ENCODE results near the gene ACOX2. TPM values are rescaled to one million over a fixed set of nuclear protein-coding genes. Genes with fewer than 3 reads are reported as not detected.

Gene ACOX2
- total RNA-seq, 1 donor from 2014 or later = not detected

- no peak overlapping the region for H3K4me3 Mint-ChIP-seq
- no peaks in the 10 kb centered on the region for H3K36me3 Mint-ChIP-seq (ENCODE audit: low read depth)
- H3K27ac Mint-ChIP-seq = no peak overlapping the region
- H3K27me3 Mint-ChIP-seq (ENCODE audit: insufficient read depth) = peaks cover 48% of the 10 kb centered on the region
- DNase-seq (ENCODE audit: low spot score) = no peak
- no peaks in the 10 kb centered on the region for H3K9me3 Mint-ChIP-seq
- peaks cover 19% of the 10 kb centered on the region for H3K4me1 Mint-ChIP-seq (ENCODE audit: low read depth)
- intact Hi-C loops (cut with micrococcal nuclease) = no loop called here
Observed at GRCh38 chr3:58484045-58484721, 52.8 kb downstream of the ACOX2 start.

- H3K9me3 Mint-ChIP-seq = no peaks in the 10 kb centered on the region
- H3K4me1 Mint-ChIP-seq (ENCODE audit: low read depth) = peaks cover 16% of the 10 kb centered on the region
- no peak overlapping the region for H3K4me3 Mint-ChIP-seq
- H3K27ac Mint-ChIP-seq = no peak overlapping the region
- H3K36me3 Mint-ChIP-seq (ENCODE audit: low read depth) = peaks cover 2% of the 10 kb centered on the region
- intact Hi-C loops (cut with micrococcal nuclease) = no loop called here
- H3K27me3 Mint-ChIP-seq (ENCODE audit: insufficient read depth) = peaks cover 42% of the 10 kb centered on the region
- no peak for DNase-seq (ENCODE audit: low spot score)
Observed at GRCh38 chr3:58482917-58483636, 53.9 kb downstream of the ACOX2 start.

- DNase-seq (ENCODE audit: low spot score) = no peak
- no peak overlapping the region for H3K27ac Mint-ChIP-seq
- intact Hi-C loops (cut with micrococcal nuclease) = no loop called here
- peaks cover 23% of the 10 kb centered on the region for H3K27me3 Mint-ChIP-seq (ENCODE audit: insufficient read depth)
- peaks cover 4% of the 10 kb centered on the region for H3K36me3 Mint-ChIP-seq (ENCODE audit: low read depth)
- no peaks in the 10 kb centered on the region for H3K9me3 Mint-ChIP-seq
- H3K4me3 Mint-ChIP-seq = no peak overlapping the region
- H3K4me1 Mint-ChIP-seq (ENCODE audit: low read depth) = peaks cover 1% of the 10 kb centered on the region
Observed at GRCh38 chr3:58480309-58480708, 56.7 kb downstream of the ACOX2 start.

GRCh38 chr3:58478781-58479180 lies 58.2 kb downstream of the ACOX2 start:
- Mint-ChIP-seq H3K27ac (no peak overlapping the region), H3K36me3 (ENCODE audit: low read depth) (peaks cover 4% of the 10 kb centered on the region), H3K9me3 (no peaks in the 10 kb centered on the region), H3K4me3 (no peak overlapping the region), H3K4me1 (ENCODE audit: low read depth) (peaks cover 17% of the 10 kb centered on the region), H3K27me3 (ENCODE audit: insufficient read depth) (peaks cover 20% of the 10 kb centered on the region)
- intact Hi-C loops (cut with micrococcal nuclease) = no loop called here
- no peak for DNase-seq (ENCODE audit: low spot score)

GRCh38 chr3:58474967-58475578 lies 61.9 kb downstream of the ACOX2 start:
- intact Hi-C loops (cut with micrococcal nuclease) = no loop called here
- H3K4me3 Mint-ChIP-seq = no peak overlapping the region
- peaks cover 9% of the 10 kb centered on the region for H3K36me3 Mint-ChIP-seq (ENCODE audit: low read depth)
- H3K27me3 Mint-ChIP-seq (ENCODE audit: insufficient read depth) = peaks cover 12% of the 10 kb centered on the region
- DNase-seq (ENCODE audit: low spot score) = no peak
- no peaks in the 10 kb centered on the region for H3K9me3 Mint-ChIP-seq
- no peak overlapping the region for H3K27ac Mint-ChIP-seq
- peaks cover 51% of the 10 kb centered on the region for H3K4me1 Mint-ChIP-seq (ENCODE audit: low read depth)

- no peaks in the 10 kb centered on the region for H3K9me3 Mint-ChIP-seq
- no peak overlapping the region for H3K27ac Mint-ChIP-seq
- H3K4me1 Mint-ChIP-seq (ENCODE audit: low read depth) = peaks cover 51% of the 10 kb centered on the region
- intact Hi-C loops (cut with micrococcal nuclease) = no loop called here
- DNase-seq (ENCODE audit: low spot score) = no peak
- peaks cover 12% of the 10 kb centered on the region for H3K27me3 Mint-ChIP-seq (ENCODE audit: insufficient read depth)
- H3K36me3 Mint-ChIP-seq (ENCODE audit: low read depth) = peaks cover 9% of the 10 kb centered on the region
- peak overlapping the region; percentile 35 for H3K4me3 Mint-ChIP-seq
Observed at GRCh38 chr3:58474348-58474911, 62.6 kb downstream of the ACOX2 start.

GRCh38 chr3:58473275-58473674 lies 63.7 kb downstream of the ACOX2 start:
- Mint-ChIP-seq H3K4me1 (ENCODE audit: low read depth) (peaks cover 59% of the 10 kb centered on the region), H3K27me3 (ENCODE audit: insufficient read depth) (peaks cover 8% of the 10 kb centered on the region), H3K36me3 (ENCODE audit: low read depth) (peaks cover 8% of the 10 kb centered on the region), H3K9me3 (no peaks in the 10 kb centered on the region), H3K4me3 (no peak overlapping the region), H3K27ac (no peak overlapping the region)
- no peak for DNase-seq (ENCODE audit: low spot score)
- intact Hi-C loops (cut with micrococcal nuclease) = no loop called here

GRCh38 chr3:58471025-58471887 lies 65.7 kb downstream of the ACOX2 start:
- Mint-ChIP-seq H3K4me1 (ENCODE audit: low read depth) (peaks cover 59% of the 10 kb centered on the region), H3K27me3 (ENCODE audit: insufficient read depth) (peaks cover 8% of the 10 kb centered on the region), H3K36me3 (ENCODE audit: low read depth) (peaks cover 4% of the 10 kb centered on the region), H3K9me3 (no peaks in the 10 kb centered on the region), H3K27ac (peak overlapping the region; percentile 68), H3K4me3 (peak overlapping the region; percentile 37)
- intact Hi-C loops (cut with micrococcal nuclease) = loop anchor here (1.0 to 2.0 kb wide), 6 partner anchors 8 to 147 kb away; partner anchors contain the start of genes PDHB and PXK
- DNase-seq (ENCODE audit: low spot score) = peak; percentile 73

GRCh38 chr3:58470363-58471024 lies 66.5 kb downstream of the ACOX2 start:
- Mint-ChIP-seq H3K9me3 (no peaks in the 10 kb centered on the region), H3K27ac (peak overlapping the region; percentile 68), H3K4me1 (ENCODE audit: low read depth) (peaks cover 61% of the 10 kb centered on the region), H3K4me3 (peak overlapping the region; percentile 37), H3K27me3 (ENCODE audit: insufficient read depth) (peaks cover 10% of the 10 kb centered on the region), H3K36me3 (ENCODE audit: low read depth) (peaks cover 4% of the 10 kb centered on the region)
- intact Hi-C loops (cut with micrococcal nuclease) = loop anchor here (1.0 to 2.0 kb wide), 6 partner anchors 7 to 146 kb away; partner anchors contain the start of genes PDHB and PXK
- DNase-seq (ENCODE audit: low spot score) = no peak

- Mint-ChIP-seq H3K4me1 (ENCODE audit: low read depth) (peaks cover 51% of the 10 kb centered on the region), H3K36me3 (ENCODE audit: low read depth) (peaks cover 4% of the 10 kb centered on the region), H3K27me3 (ENCODE audit: insufficient read depth) (peaks cover 11% of the 10 kb centered on the region), H3K9me3 (no peaks in the 10 kb centered on the region), H3K27ac (no peak overlapping the region), H3K4me3 (no peak overlapping the region)
- intact Hi-C loops (cut with micrococcal nuclease) = no loop called here
- no peak for DNase-seq (ENCODE audit: low spot score)
Observed at GRCh38 chr3:58469096-58469495, 67.9 kb downstream of the ACOX2 start.

GRCh38 chr3:58466899-58467563 lies 70.0 kb downstream of the ACOX2 start:
- no peak overlapping the region for H3K4me3 Mint-ChIP-seq
- peaks cover 39% of the 10 kb centered on the region for H3K4me1 Mint-ChIP-seq (ENCODE audit: low read depth)
- no peaks in the 10 kb centered on the region for H3K9me3 Mint-ChIP-seq
- no peak for DNase-seq (ENCODE audit: low spot score)
- no peaks in the 10 kb centered on the region for H3K36me3 Mint-ChIP-seq (ENCODE audit: low read depth)
- peaks cover 15% of the 10 kb centered on the region for H3K27me3 Mint-ChIP-seq (ENCODE audit: insufficient read depth)
- H3K27ac Mint-ChIP-seq = no peak overlapping the region
- intact Hi-C loops (cut with micrococcal nuclease) = no loop called here
